Stimulated activated CD8-positive, alpha-beta memory T cell treated with anti-CD3 and anti-CD28 coated beads, Interleukin-4, amount 100 ng/mL, for 1 hour (primary cell): ENCODE data around the gene HOXD13.

Experiments used
- DNase-seq, 2 donors: peaks; one replicate each; pipeline ENCODE4 v3.0.0-alpha.2; 2020; ENCODE audit warnings: low read depth in 2 of 2, low spot score in 1 of 2

Gene HOXD13

DNA sequence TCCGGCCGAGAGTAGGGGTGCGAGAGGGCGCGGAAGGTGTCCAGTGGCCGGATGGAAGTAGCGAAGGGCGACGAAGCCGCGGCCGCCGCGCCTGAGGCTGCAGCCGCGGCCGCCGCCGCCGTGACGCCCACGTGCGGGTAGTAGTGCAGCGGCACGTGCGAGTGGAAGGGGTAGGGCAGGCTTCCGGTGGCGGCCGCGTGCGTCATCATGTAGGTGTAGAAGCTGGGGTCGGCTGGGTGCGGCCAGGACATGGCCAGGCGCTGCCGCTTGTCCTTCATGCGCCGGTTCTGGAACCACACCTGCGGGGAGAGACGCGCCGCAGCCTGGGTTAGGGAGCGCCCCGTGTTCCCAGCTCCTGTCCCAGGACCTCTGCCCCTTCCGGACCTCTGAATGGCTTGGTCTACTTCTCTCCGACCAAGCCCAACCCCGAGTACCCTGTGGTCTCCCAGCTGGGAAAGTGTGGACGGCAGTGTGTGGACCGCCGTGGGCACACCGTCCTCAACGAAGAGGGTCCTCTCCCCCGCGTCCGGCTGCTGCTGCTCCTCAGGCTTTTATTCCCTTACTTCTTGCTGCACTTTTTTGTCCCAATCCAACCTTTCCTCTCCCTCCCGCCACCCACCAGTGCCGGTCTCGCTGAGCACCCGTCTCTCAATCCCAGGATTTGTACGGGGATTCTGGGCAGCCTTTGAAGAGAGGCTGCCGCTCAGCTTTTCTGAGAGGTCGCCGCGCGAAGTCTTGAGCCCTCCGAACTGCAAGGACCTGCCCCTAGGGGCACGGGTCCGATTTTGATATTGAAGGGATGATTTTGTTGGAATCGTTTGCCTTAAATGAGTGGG is 11.8 kb upstream of the HOXD13 start:
- no peak for DNase-seq

DNA sequence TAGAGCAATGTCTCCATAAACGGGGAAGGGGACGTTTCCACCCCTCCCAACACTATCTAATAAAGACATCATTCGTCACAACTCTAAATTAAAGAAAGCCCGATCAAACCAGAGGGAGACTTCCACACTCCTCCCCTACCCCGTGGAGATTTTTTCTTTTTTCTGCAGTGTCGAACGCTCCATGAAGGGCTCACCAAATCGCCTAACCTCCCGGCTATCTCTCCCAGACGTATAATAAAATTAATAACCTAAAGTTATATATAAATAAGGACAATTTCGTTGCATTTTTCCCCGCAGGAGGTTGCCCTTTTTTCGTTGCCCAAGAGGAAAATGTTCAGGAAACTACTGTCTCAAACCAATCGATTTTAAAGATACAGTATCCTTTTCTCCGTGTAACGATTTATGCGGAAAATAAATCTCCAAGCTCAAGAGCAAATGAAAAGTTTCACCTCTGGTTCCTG is 11.1 kb upstream of the HOXD13 start:
- DNase-seq, result no peak

DNA sequence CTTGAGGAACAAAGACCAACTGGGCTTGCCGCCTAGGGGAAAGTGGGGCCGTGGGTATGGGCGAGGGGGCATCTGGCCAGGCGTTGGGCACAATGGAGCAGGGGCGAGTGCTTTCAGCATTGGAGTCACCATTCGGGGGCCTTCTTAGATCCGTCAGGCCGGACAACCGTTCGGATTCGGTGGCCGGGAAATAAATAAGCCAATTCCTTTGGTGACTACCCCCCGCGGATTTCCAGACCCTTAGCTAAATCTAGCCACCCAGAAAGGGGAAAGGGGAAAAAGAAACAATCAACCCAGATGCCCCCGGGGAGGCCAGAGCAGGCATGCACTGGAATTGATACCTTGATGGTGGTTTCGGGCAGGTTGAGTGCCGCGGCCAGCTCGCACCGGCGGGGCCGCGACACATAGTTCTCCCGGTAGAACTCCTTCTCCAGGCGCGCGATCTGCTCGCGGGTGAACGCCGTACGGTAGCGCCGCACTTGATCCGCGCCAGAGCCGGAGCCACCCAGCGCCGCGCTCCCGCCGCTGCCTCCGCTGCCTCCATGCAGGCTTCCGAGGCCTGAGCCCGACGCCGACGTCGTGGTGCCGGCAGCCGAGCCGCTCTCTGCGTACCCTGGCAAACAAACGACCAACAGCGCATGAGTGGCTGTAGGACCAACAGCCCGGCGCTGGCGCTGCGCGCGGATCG is 10.5 kb upstream of the HOXD13 start:
- DNase-seq, result no peak

DNA sequence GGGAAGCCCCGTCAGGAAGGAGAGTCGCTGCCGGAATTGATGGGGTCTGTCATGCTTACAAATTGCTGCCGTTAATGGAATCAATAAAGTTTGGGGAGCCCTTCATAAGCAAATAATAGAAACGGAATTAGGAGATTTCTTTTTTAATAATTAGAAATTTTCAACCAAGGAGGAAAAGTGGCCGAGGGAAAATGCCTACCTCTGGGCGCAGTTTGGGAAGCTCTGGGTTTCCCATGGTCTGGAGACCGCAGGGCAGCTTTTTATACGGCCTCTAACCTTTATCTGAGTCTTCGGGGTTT is 10.0 kb upstream of the HOXD13 start:
- no peak for DNase-seq

DNA sequence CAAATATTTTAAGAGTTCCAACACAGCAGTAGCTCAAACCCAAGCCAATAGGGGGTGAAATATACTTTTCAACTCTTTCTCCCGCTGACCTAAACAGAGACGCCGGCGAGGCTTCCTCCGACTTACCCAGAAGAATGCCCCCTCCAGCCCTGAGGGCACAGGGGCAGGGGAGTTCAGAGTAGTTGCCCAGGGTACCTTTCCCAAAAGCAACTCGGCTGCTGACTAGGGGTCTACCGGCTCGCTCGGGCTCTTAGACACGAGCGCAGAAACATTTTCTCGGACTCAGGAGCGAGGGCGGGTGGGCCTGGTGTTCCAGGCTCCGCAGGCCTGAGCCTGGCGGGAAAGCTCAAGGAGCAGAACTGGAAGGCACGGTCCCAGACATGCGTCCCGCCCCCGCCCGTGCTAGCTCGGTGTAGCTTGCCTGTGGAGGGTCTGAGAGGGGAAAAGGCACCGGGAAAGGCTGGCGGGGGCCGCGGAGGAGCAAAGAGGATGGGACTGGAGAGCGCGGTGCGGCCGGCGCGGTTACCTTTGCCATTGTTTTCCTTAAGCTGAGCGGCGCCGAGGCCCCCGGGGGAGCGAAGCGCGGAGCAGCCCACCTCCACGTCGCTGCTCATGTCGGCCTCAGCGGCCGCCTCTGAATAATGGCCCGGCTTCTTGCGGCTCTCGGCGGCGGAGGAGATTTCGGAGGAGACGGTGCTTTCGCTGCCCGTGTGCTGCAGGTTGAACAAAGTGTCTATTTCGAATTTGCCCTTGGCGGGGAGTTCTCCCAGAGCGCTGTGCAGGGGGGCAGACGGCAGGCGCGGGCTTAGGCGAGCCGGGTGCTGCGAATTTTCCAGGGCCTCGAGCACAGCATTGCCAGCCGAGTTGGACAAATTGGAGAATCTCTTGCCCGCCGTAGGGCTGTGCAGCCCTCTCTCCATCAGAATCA is 9.4 kb upstream of the HOXD13 start:
- DNase-seq, result no peak

DNA sequence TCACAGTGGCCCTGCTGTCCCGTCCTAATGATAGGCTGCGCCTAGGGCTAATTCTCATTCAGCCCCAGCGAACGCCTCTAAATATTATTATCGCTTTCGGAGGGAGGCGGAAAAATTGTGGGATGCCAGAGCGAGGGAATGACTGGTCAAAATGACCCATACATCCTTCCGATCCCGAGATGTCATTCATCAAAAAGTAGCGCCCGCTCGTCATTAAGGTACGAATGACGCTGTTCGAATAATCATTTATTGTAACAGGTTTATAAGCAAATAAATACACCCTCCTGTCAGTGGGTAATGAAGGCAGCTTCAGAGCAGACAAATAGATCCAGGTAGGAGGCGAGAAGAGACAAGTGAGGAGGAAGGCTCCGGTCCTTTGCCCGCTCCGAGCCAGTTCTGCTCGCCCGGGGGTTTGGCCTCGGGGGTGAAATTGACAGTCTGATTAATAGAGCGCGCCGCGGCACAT is 8.7 kb upstream of the HOXD13 start, which contains the start of gene EVX2:
Gene EVX2 (minus strand): TSS at position 167 of the 466 bp plus-strand sequence. CDS start 186 bp downstream, outside the sequence.
- no peak for DNase-seq

DNA sequence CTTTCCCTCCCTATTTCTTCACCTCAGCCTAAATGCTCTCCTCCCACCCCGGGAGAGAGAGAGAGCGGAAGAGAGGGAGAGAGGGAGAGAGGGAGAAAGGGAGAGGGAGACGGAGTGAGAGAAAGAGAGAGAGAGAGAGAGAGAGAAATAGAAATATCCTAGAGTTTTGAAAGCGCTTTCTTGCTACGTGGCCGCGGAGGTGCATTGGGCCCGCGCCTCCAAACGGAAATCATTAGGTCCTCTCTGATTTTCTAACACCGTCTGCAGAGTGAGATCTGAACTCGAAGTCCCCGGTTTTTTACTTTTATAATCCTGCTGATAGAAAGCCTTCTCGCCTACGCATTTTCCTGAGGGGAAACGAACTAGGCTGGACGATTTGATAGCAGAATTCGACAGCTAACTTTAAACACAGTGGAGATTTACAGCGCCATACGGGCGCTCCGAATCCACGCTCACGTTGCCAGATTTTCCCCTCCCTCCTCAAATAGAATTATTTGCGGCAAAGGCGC is 7.9 kb upstream of the HOXD13 start:
- DNase-seq, result no peak

DNA sequence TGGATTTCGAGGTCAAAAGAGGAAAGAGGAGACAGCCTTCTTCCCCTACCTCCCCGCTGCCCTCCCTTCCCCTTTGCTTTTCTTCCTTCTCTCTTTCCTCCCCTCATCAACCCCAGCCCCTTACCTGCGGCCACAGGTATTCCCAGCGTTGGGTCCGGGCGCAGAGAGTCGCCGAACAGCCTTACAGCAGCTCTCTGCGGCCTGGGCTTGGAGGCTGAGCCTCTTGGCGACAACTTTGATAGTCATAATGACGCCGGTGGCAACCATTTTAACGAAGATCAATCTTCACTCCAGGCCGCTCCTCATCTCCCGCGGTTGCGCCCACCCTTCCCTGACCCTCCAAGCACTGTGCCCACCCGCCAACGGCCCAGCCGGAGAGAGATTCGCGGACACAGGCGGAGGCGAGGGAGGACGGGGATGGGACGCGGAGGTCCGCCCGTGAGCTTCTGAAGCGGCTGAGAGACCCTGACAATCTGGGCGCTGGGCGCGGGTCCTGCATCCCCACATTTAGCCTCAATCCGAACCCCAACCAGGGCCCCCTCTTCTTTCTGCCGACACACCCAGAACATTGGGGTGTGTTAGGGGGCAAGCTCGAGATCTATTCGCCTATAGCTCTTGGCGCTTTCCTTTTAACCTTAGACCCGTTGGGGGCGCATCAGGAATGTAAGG is 7.3 kb upstream of the HOXD13 start:
- no peak for DNase-seq

DNA sequence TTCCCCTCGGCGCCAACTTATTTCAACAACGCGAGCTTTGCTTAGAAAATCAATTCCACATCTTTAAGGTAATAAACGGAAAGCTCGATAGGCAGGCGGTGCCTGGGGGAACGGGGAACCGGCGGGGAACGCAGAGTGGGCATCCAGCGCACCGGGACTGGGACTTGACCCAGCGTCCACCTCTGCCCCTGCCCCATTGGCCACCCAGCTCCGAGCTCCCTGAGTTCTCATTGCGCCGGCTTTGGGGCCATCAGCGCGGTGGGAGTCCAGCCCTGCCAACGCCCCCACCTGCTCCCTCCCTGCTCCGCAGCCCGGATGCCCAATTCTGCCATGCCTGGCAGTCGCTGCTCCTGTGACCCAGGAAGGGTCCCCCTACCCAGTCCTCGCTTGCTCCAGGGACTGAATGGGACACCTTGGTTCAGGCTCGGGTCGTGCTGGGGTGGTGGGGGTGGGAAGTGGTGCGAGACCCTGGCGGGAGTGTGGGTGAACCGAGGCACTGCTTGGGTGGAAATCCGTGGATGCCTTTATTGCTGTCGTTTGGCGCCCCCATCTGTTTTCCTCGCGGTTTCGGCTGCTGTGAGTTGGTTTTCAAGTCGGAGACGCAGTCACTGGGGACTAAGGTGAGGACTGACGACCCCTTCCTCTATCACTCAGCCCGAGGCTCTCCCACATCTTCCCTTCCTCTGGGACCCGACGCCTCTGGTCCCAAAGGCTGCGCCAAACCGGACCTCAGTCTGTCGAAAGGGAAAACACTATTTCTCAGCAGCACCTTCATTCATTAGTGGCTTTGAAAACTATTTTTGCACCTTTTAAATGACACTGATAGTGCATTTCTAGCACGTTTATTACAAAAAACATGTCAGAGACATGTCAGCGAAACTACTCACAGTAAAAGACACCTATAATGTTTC is 6.4 kb upstream of the HOXD13 start:
- DNase-seq, result no peak

DNA sequence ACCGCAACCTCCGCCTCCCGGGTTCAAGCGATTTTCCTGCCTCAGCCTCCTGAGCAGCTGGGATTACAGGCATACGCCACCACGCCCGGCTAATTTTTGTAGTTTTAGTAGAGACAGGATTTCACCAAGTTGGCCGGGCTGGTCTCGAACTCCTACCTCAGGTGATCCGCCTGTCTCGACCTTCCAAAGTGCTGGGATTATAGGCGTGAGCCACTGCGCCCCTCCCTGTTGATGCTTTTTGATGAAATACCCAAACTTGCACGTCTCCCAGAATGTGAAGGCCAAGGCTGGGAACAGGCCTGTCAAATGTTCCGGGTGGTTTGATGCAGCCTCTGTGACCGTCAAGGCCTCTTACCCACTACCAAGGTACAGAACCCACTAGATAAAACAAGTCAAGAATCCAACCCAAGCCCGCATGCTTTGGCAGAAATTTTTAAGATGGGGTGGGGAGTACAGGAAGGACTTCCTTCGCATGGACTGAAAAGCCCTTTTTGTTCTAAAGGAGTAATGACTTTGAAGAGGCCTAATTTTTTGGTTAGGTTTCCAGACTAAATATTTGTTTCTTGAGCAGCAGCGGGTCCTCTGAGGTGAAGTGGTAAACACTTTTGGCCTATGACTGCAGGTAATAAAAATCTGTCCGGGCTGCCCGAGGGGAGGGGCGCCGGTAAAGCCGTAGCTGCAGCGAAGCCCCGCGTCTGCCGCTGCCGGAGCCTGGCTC is 5.0 kb upstream of the HOXD13 start:
- no peak for DNase-seq

DNA sequence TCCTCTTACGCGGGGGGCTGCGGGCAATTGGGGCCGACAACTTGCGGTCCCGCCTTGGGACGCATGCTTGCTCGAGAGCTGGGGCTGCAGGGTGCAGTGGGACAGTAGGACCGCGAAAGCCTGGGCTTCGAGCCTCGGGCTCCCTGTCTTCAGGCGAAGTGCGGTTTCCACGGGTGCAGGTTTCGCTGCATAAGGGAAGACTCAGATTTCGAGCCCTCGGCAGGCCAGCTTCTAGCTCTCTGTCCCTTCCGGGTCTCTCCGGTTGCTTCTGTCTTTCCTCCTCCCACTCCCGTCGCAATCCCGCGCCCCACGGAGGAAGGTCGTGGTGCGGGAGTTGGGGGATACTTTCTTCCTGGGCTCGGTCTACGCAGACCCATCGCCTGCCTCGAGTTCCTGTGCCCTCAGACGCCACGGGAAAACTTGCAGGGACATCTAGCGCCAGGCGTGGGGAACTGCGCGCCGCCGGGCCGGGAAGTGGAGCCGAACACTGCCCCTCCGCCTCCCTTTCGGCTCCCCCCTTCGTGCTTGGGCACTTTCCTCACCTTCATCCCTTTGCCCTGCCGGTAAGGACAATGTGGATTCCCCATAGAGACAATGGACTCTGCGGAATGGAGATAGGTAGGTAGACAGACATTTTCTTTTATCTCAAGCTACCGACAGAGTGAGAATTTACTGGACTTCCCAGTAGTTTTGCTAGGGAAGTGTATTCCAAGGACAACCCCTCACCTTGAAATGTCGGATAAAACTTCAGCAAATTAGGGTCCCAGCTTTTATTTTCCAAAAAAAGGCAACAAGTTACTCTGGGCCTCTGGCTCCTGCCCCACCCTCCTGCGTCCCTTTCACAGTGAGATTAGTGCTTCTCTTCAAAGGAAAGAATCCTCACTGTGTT is 4.2 kb upstream of the HOXD13 start:
- no peak for DNase-seq

DNA sequence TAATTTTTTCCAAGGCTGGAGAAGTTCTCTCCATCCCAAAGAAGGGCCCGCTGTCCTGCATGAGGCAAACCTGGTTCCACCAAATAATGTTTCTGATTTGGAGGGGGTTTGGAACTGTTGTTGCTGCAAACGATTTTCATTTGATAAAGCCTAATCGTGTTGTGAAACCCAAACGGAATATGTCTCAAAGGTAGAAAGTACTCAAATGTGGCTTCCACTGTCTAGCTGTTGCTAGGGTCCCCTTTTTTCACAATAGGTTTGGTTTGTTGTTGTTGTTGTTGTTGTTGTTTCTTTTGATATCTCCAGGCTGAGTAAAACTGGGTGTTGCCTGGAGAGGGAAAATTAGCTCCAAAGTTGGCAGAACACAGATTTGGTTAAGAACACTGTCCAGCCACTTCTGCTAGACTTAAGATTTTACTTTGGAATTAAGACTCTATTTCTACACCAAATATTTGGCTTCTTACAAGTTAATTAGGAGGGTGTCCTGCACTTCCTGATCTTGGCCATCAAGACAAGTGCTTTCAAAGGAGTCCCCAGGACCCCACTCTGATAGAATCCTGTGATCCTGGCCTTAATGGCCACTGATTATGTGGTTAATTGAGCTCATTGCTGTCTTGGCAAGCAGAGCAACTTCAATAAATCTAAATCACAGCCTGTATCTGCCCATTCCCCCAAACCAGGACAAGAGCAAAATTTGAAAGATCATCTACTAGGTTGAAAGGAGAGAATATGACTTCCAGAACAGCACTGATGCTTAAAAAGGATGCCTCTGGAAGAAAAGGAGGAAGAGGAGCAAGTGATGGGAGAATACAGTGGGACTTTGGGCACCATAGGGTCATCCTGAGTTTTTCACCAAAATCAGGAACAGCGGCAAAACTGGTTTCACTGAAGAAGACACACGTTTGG is 3.3 kb upstream of the HOXD13 start:
- DNase-seq, result no peak

DNA sequence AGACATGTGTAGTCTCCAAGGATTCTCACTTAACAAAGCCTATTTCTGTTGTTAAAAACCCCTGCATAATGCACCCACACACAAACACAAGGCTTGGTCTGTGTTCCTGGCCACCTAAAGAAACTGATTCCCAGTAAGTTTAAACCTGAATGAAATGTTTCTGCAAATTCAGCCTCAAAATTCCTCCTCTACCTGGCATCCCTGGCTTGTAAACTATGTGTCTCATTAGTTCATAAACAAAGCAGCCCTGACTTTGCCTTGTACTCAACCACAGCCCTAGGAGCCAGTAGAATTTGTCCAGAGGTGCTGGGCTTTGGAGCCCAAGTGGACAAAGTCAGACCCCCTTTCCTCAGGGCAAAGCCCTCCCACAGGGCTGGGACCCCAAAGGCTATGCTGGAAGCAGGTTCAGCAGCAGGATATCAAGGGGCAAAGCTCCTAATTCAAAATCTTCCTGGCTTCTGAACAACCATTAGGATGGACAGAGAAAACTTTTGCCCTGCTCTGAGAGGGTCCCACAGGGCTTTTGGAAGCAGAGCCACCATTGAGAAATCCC is 2.6 kb upstream of the HOXD13 start:
- DNase-seq, result no peak

DNA sequence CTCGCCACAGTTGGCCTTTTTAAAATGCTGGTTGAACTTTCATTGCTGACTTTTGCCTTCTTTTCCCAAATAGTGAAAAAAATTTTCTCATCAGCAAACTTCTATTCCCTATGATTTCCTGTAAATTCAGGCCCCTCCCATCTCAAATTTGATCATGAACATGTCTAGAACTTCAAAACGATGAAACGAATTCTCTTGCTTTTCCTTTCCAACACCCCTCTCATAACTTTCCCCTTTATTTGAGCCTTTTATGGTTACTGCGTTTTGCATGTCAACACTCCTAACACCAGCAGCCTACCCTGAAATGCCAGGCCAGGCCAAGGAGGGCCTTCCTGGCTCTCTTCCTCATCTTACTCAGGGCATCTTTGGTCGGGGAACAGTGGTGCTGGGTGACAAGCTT is 1.7 kb upstream of the HOXD13 start:
- no peak for DNase-seq

DNA sequence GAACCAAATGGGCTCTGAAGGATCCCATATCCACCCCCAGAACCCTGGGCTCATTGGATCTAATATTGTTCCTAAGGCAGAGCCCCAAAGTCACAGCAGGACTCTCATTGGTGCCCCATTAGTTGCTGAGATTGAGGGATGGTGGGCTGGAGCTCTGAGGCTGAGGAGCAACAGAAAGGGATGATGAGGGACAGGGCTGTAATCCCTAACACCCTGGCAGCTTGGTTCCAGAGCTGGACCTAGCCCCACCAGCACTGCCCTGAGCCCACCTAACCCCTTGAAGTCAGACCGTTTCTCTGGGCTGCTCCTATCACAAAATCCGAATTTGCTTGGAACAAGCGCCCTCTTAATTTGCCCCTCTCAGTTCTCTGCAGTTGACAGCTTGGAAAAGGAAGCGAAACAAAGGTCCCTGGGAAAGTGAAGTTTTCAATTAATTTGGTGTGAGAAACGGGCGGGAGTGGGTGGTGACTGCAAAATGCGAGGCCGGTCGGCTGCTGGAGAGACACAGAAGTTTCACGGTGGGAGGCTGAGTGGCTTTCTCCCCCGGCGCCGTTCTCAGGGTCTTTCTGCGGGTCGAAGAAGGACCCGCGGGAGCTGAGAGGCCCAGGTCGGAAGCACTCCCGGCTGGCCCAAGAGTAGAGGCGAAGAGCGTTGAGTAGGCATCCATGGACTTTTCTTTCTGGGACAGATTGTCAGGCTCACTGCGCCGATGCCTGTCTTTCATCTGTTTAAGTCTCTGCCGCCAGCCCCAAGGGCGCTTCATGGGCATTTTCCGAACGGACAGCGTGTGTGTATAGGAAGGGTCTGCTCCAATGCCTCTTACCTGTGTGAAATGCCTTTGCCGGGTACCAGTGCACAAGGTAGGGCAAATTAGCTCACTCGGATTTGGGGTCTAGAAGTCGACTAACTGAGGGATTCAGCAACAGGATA is 927 bp upstream of the HOXD13 start:
- no peak for DNase-seq
